GM12878 (cell line): Measurements from ENCODE around the gene GPATCH11. TPM values are rescaled to one million over a fixed set of nuclear protein-coding genes. Genes with fewer than 3 reads are reported as not detected.
A peak's percentile ranks its signal among the peaks of the same experiment; 100 is the strongest.

Experiments used
- ATAC-seq: fragments of 200-7000 bp; cut with Tn5 transposase; 3 replicates; pipeline ENCODE4 v1.9.1; 2020; ENCODE audit warnings: mild to moderate bottlenecking, moderate library complexity
- BruUV-seq: library from RNA; stranded (reverse); fragments of 400-500 nt; replicated peaks from 2 replicates; lab custom pipeline; 2021; lab: Mats Ljungman, UMichigan
- CTCF ChIA-PET: fragments of 300-600 bp; sonication (Branson Sonifier 250); formaldehyde crosslinking; extraction: SDS; loops from one replicate; lab custom pipeline; 2021; ENCODE audit warnings: inconsistent platforms; lab: Yijun Ruan, JAX
- POLR2A ChIA-PET: fragments of 350-600 bp; formaldehyde crosslinking; extraction: SDS; loops from one replicate; lab custom pipeline; 2021; ENCODE audit warnings: inconsistent platforms; lab: Charles Lee
- RAD21 ChIA-PET: fragments of 300-600 bp; sonication (Branson Sonifier 250); formaldehyde crosslinking; loops from one replicate; lab custom pipeline; 2023; ENCODE audit warnings: antibody characterized with exemption; ENCODE audit not compliant: unreplicated experiment; lab: Charles Lee
- SMC1A ChIA-PET: fragments of 300-600 bp; sonication (Branson Sonifier 250); formaldehyde crosslinking; loops from one replicate; lab custom pipeline; 2023; ENCODE audit not compliant: unreplicated experiment, uncharacterized antibody; lab: Charles Lee
- DNase-seq: peaks from one replicate; pipeline ENCODE4 v3.0.0-alpha.2; 2011; ENCODE audit warnings: low read depth, low spot score
- FAIRE-seq: peaks from 3 replicates; lab custom pipeline; 2011; peaks lifted over from hg19 to GRCh38; lab: Jason Lieb, UNC
- H2AFZ ChIP-seq: 2 replicates; pipeline ENCODE4 v1.6.0; 2011; ENCODE audit warnings: low read depth, low read length, control low read depth; ENCODE audit not compliant: control insufficient read depth
- H3K27ac ChIP-seq: 2 replicates; pipeline ENCODE4 v1.5.1; 2011; ENCODE audit warnings: control low read depth; ENCODE audit not compliant: control insufficient read depth, insufficient read depth
- H3K27me3 ChIP-seq, 2 experiments: replicated peaks in 1 of 2; 2 replicates each; pipeline versions ENCODE4 v1.6.0 to v1.6.1; 2011; ENCODE audit warnings: low read length in 1 of 2; ENCODE audit not compliant: control insufficient read depth in 2 of 2, insufficient read depth in 2 of 2
- H3K36me3 ChIP-seq, 2 experiments: 2 replicates each; pipeline ENCODE4 v1.5.1; 2011; ENCODE audit warnings: low read length in 1 of 2; ENCODE audit not compliant: control insufficient read depth in 2 of 2, insufficient read depth in 2 of 2
- H3K4me1 ChIP-seq: 2 replicates; pipeline ENCODE4 v1.6.1; 2011; ENCODE audit warnings: mild to moderate bottlenecking, low read length, moderate library complexity, mixed read lengths; ENCODE audit not compliant: control insufficient read depth, insufficient read depth
- H3K4me2 ChIP-seq: 2 replicates; pipeline ENCODE4 v1.6.0; 2011; ENCODE audit warnings: control low read depth; ENCODE audit not compliant: control insufficient read depth, insufficient read depth
- H3K4me3 ChIP-seq: fragments of 200-600 bp; sonication (generic); 2 replicates; pipeline ENCODE4 v1.5.1; 2016
- H3K79me2 ChIP-seq: 2 replicates; pipeline ENCODE4 v1.6.0; 2011; ENCODE audit warnings: low read length; ENCODE audit not compliant: control insufficient read depth, insufficient read depth
- H3K9ac ChIP-seq: 2 replicates; pipeline ENCODE4 v1.8.0; 2011; ENCODE audit warnings: low read length, control low read depth, mixed read lengths; ENCODE audit not compliant: control insufficient read depth, insufficient read depth
- H3K9me3 ChIP-seq: replicated peaks from 3 replicates; pipeline ENCODE4 v1.5.1; 2011; ENCODE audit warnings: mild to moderate bottlenecking, low read length; ENCODE audit not compliant: control insufficient read depth, insufficient read depth
- H4K20me1 ChIP-seq: 2 replicates; pipeline ENCODE4 v1.6.0; 2011; ENCODE audit not compliant: control insufficient read depth, insufficient read depth
- ATF3 ChIP-seq: IDR thresholded peaks from 2 replicates; pipeline ENCODE4 v1.6.1; 2011; ENCODE audit warnings: low read depth, mild to moderate bottlenecking, low read length, moderate library complexity, borderline replicate concordance; ENCODE audit errors: extremely low read depth
- ATF7 ChIP-seq: fragments of 450-650 bp; IDR thresholded peaks from 2 replicates; pipeline ENCODE4 v1.6.1; 2016; ENCODE audit warnings: low read depth, mild to moderate bottlenecking
- CBX5 ChIP-seq: sonication (generic); IDR thresholded peaks from 2 replicates; pipeline ENCODE4 v1.6.1; 2016; ENCODE audit warnings: low read depth, moderate library complexity, mild to moderate bottlenecking, inconsistent platforms
- DPF2 ChIP-seq: fragments of 450-650 bp; IDR thresholded peaks from 2 replicates; pipeline ENCODE4 v1.6.1; 2017; ENCODE audit warnings: mild to moderate bottlenecking
- HDAC2 ChIP-seq: fragments of 200-600 bp; sonication (generic); IDR thresholded peaks from 2 replicates; pipeline ENCODE4 v1.6.1; 2017
- HSF1 ChIP-seq: fragments of 150-350 bp; IDR thresholded peaks from 2 replicates; pipeline ENCODE4 v1.6.1; 2014; ENCODE audit warnings: mild to moderate bottlenecking, low read depth, low read length
- IKZF2 ChIP-seq, 2 experiments: fragments of 450-650 bp; IDR thresholded peaks; 2 replicates each; pipeline ENCODE4 v1.6.1; 2017; ENCODE audit warnings: mild to moderate bottlenecking in 2 of 2, moderate library complexity in 2 of 2
- MLLT1 ChIP-seq: fragments of 450-650 bp; IDR thresholded peaks from 2 replicates; pipeline ENCODE4 v1.6.1; 2016; ENCODE audit warnings: mild to moderate bottlenecking
- MYC ChIP-seq: IDR thresholded peaks from 2 replicates; pipeline ENCODE4 v1.6.1; 2011; ENCODE audit warnings: mild to moderate bottlenecking, low read length, moderate library complexity, inconsistent platforms; ENCODE audit not compliant: insufficient read depth, insufficient replicate concordance, insufficient read length, severe bottlenecking
- NFIC ChIP-seq: IDR thresholded peaks from 2 replicates; pipeline ENCODE4 v1.6.1; 2012; ENCODE audit warnings: low read depth, mild to moderate bottlenecking, inconsistent platforms, low read length, moderate library complexity
- NFYB ChIP-seq: IDR thresholded peaks from 2 replicates; pipeline ENCODE4 v1.6.1; 2011; ENCODE audit warnings: low read depth, mild to moderate bottlenecking, low read length, improper control_type of control experiment, moderate library complexity; ENCODE audit not compliant: insufficient read depth
- POLR2A ChIP-seq: IDR thresholded peaks from 2 replicates; pipeline ENCODE4 v1.6.1; 2011; ENCODE audit warnings: low read depth, mild to moderate bottlenecking, low read length
- SMAD1 ChIP-seq: fragments of 450-650 bp; IDR thresholded peaks from 2 replicates; pipeline ENCODE4 v1.6.1; 2018; ENCODE audit warnings: mild to moderate bottlenecking, low read depth; ENCODE audit not compliant: partially characterized antibody
- SUPT20H ChIP-seq: IDR thresholded peaks from 2 replicates; pipeline ENCODE4 v1.6.1; 2011; ENCODE audit warnings: low read depth, mild to moderate bottlenecking, low read length, moderate library complexity, borderline replicate concordance; ENCODE audit not compliant: control insufficient read depth
- ZNF384 ChIP-seq: IDR thresholded peaks from 2 replicates; pipeline ENCODE4 v1.6.1; 2012; ENCODE audit warnings: low read depth, mild to moderate bottlenecking, low read length, improper control_type of control experiment, borderline replicate concordance
- ZNF592 ChIP-seq: fragments of 450-650 bp; IDR thresholded peaks from 2 replicates; pipeline ENCODE4 v1.6.1; 2017; ENCODE audit warnings: mild to moderate bottlenecking, moderate library complexity
- WGBS: methylation state at CpG from one replicate; pipeline ENCODE4 v1.1.6; 2016; ENCODE audit warnings: low lambda C conversion rate; ENCODE audit not compliant: insufficient replicate concordance, insufficient coverage; ENCODE audit errors: missing lambda C conversion rate; 5-methylcytosine and 5-hydroxymethylcytosine counted together
- in situ Hi-C: fragments of 300-500 bp; cut with MboI; formaldehyde crosslinking; loops from 9 replicates; pipeline ENCODE4 v1.14.3; 2018; ENCODE audit warnings: mixed read lengths
- intact Hi-C: fragments of 100-400 bp; cut with micrococcal nuclease; formaldehyde crosslinking; loops from one replicate; pipeline ENCODE4 v1.14.2; 2022; ENCODE audit not compliant: unreplicated experiment
- polyA plus RNA-seq, 11 experiments: library from polyadenylated mRNA; depleted of rRNA in 4 of 11; unstranded in 6 of 11; stranded (reverse) in 5 of 11; fragments of >200 nt; fragmentation: Nextera tagmentation in 4 of 11; fragmentation: Illumina TruSeq in 1 of 11; extraction: Ambion mirVana in 4 of 11; extraction: Trizol in 1 of 11; gene quantifications; 1 replicate in 1 of 11; 2 replicates in 10 of 11; pipeline versions ENCODE4 v1.2.1 to v1.2.3, GENCODE V29; 2011 to 2016; ENCODE audit warnings: inconsistent platforms in 2 of 11, missing spikeins in 2 of 11, low read depth in 1 of 11
- total RNA-seq, 4 experiments: library from RNA; depleted of rRNA in 3 of 4; stranded (reverse); fragments of >200 nt in 3 of 4; fragmentation: Illumina TruSeq in 1 of 4; extraction: Trizol in 1 of 4; gene quantifications; 2 replicates each; pipeline versions ENCODE4 v1.2.1 to v1.2.3, GENCODE V29; 2013 to 2021

Gene GPATCH11
- total and polyA plus RNA-seq, 10 of the 15 experiments (the other 5 are each of a cell fraction or from before 2014, with no cell fraction given): 11.5 to 31.8 (median 16.5) TPM

- intact Hi-C loops (no loop called here), in situ Hi-C loops (no loop called here)
- TSS peak; percentile 18 for BruUV-seq
- RAD21 ChIA-PET: no interaction called here
- SMC1A ChIA-PET: no interaction called here
- H3K27me3 ChIP-seq: no peaks in the 10 kb centered on the region
- DNase-seq (no peak), ATAC-seq (no peak), FAIRE-seq (no peak)
- POLR2A ChIA-PET: no interaction called here
- H3K4me2 ChIP-seq: no peak overlapping the region
- 94% methylated on average over 1 of the region's 1 CpG for WGBS
- no peaks in the 10 kb centered on the region for H3K9me3 ChIP-seq
- H4K20me1 ChIP-seq: no peaks in the 10 kb centered on the region
- no peak overlapping the region for H2AFZ ChIP-seq
- H3K4me3 ChIP-seq: no peak overlapping the region
- no peak overlapping the region for H3K27ac ChIP-seq
- H3K9ac ChIP-seq: no peak overlapping the region
- H3K36me3 ChIP-seq: peaks cover 2 to 22% of the 10 kb centered on the region in 2 experiments; a peak in 3 of 4 replicates
- H3K4me1 ChIP-seq: no peaks in the 10 kb centered on the region
- CTCF ChIA-PET: no interaction called here
- TF ChIP-seq SMAD1 (no peak), HSF1 (no peak), POLR2A (no peak), MYC (no peak), ZNF384 (no peak), HDAC2 (no peak), CBX5 (no peak), ATF3 (no peak), NFYB (no peak), ZNF592 (no peak), ATF7 (no peak), MLLT1 (no peak), SUPT20H (no peak), NFIC (no peak), IKZF2 (IDR thresholded peaks at IDR 0.05) (no peak), DPF2 (no peak)
- TF ChIP-seq, all 136 proteins: peak for 0
- H3K79me2 ChIP-seq: no peaks in the 10 kb centered on the region
Observed at GRCh38 chr2:37100054-37100453, 15.7 kb downstream of the GPATCH11 start.
